Mesendoderm (in vitro differentiated cells): ENCODE data around the gene AGBL4.

Experiments
- DNase-seq: peaks from one replicate; pipeline ENCODE4 v3.0.0; 2013
- H2AK5ac ChIP-seq: 2 replicates; pipeline ENCODE4 v1.6.1; 2013; ENCODE audit warnings: low read length, inconsistent platforms
- H2BK120ac ChIP-seq: 2 replicates; pipeline ENCODE4 v1.6.1; 2013; ENCODE audit warnings: low read depth, mild to moderate bottlenecking, low read length, moderate library complexity, mixed read lengths
- H2BK15ac ChIP-seq: replicated peaks from 2 replicates; pipeline ENCODE4 v1.6.1; 2013; ENCODE audit warnings: low read depth, mild to moderate bottlenecking, moderate library complexity
- H2BK5ac ChIP-seq: 2 replicates; pipeline ENCODE4 v1.6.1; 2013; ENCODE audit warnings: low read length, inconsistent platforms
- H3K18ac ChIP-seq: 2 replicates; pipeline ENCODE4 v1.6.1; 2013; ENCODE audit warnings: mild to moderate bottlenecking, low read length, mixed read lengths
- H3K23ac ChIP-seq: one replicate; pipeline ENCODE4 v1.6.1; 2013; ENCODE audit warnings: low read length
- H3K27ac ChIP-seq: 2 replicates; pipeline ENCODE4 v1.5.1; 2013; ENCODE audit warnings: low read depth, mild to moderate bottlenecking, inconsistent platforms, low read length, moderate library complexity
- H3K27me3 ChIP-seq: 2 replicates; pipeline ENCODE4 v1.6.1; 2013; ENCODE audit warnings: low read length, control low read depth, mild to moderate bottlenecking, inconsistent platforms; ENCODE audit not compliant: insufficient read depth, poor library complexity
- H3K36me3 ChIP-seq: 2 replicates; pipeline ENCODE4 v1.6.1; 2013; ENCODE audit warnings: low read length, inconsistent platforms; ENCODE audit not compliant: control insufficient read depth, insufficient read depth
- H3K4ac ChIP-seq: one replicate; pipeline ENCODE4 v1.6.1; 2013; ENCODE audit warnings: low read depth, mild to moderate bottlenecking, low read length, moderate library complexity
- H3K4me1 ChIP-seq: 2 replicates; pipeline ENCODE4 v1.6.1; 2013; ENCODE audit warnings: low read depth, low read length, inconsistent platforms; ENCODE audit not compliant: control insufficient read depth
- H3K4me2 ChIP-seq: 2 replicates; pipeline ENCODE4 v1.6.1; 2013; ENCODE audit warnings: low read length
- H3K4me3 ChIP-seq: 2 replicates; pipeline ENCODE4 v1.5.1; 2013; ENCODE audit warnings: mild to moderate bottlenecking, low read length
- H3K56ac ChIP-seq: one replicate; pipeline ENCODE4 v1.6.1; 2013; ENCODE audit warnings: low read length
- H3K79me1 ChIP-seq: 2 replicates; pipeline ENCODE4 v1.6.1; 2013; ENCODE audit warnings: low read length, inconsistent platforms
- H3K79me2 ChIP-seq: 2 replicates; pipeline ENCODE4 v1.6.1; 2013; ENCODE audit warnings: mild to moderate bottlenecking, low read length; ENCODE audit not compliant: control insufficient read depth, insufficient read depth
- H3K9ac ChIP-seq: 2 replicates; pipeline ENCODE4 v1.6.1; 2013; ENCODE audit warnings: low read length, inconsistent platforms
- H4K5ac ChIP-seq: one replicate; pipeline ENCODE4 v1.6.1; 2013; ENCODE audit warnings: low read length
- H4K8ac ChIP-seq: one replicate; pipeline ENCODE4 v1.6.1; 2013; ENCODE audit warnings: low read depth, mild to moderate bottlenecking, control low read depth, low read length, moderate library complexity
- WGBS: extraction: QIAGEN DNeasy Blood & Tissue Kit; methylation state at CpG from one replicate; pipeline ENCODE4 v1.1.7; 2013; ENCODE audit warnings: low lambda C conversion rate, missing lambda C conversion rate; ENCODE audit not compliant: insufficient coverage; ENCODE audit errors: extremely low coverage; 5-methylcytosine and 5-hydroxymethylcytosine counted together

The AGBL4 gene

DNA sequence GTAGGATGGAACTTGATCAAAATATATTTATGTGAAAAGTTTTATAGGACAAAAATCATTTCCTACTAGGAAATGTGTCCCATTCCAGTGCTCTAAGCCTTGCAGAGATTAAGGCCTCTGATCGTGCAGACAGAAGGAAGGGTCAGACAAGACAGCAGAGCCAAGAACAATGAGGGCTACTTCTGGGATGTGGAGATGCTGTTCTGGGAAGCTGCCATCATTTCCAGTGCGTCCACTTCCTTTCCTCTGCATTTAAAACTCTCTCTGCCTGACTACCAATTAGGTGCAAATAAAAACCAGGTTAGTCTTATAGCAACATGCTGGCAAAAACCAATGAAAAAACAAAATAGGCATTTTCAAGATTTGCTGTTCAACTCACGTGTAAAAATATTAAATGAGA, 1283.1 kb downstream of the AGBL4 start:
- Histone ChIP-seq H3K9ac (no peak overlapping the region), H3K27ac (no peak overlapping the region), H3K4me2 (no peak overlapping the region), H4K5ac (no peak overlapping the region), H3K79me2 (no peaks in the 10 kb centered on the region), H3K4me3 (no peak overlapping the region), H3K4ac (no peak overlapping the region), H3K23ac (no peak overlapping the region), H4K8ac (no peak overlapping the region), H3K27me3 (no peaks in the 10 kb centered on the region), H3K79me1 (no peaks in the 10 kb centered on the region), H3K18ac (no peak overlapping the region), H3K4me1 (no peaks in the 10 kb centered on the region), H3K36me3 (no peaks in the 10 kb centered on the region), H2BK15ac (no peak overlapping the region), H2AK5ac (no peak overlapping the region), H2BK120ac (no peak overlapping the region), H2BK5ac (no peak overlapping the region), H3K56ac (no peak overlapping the region)
- no peak for DNase-seq
- WGBS, result no CpG with 5 or more reads among the region's 3 CpGs

DNA sequence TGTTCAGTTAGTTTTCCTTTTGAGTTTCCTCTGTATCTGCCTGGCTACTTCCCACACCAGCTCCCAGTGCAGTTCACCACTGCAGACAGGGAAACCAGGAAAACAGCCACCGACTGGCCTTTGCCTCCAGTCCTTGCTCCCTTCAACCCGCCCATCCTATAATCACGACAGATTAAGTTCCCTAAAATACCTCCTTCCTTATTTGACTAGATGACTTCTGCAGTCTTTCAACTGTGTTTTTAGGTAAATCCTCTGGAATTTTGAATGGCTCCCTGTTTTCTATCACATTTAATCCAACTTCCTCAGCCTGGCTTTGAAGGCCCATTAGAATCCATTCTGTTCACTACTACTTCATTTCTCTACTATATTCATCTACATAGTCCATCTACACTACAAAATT, 1284.7 kb downstream of the AGBL4 start:
- H3K79me2 ChIP-seq, result no peaks in the 10 kb centered on the region
- no peak overlapping the region for H3K27ac ChIP-seq
- H3K4me3 ChIP-seq, result no peak overlapping the region
- no CpG with 5 or more reads among the region's 3 CpGs for WGBS
- H3K79me1 ChIP-seq, result no peaks in the 10 kb centered on the region
- no peak overlapping the region for H2AK5ac ChIP-seq
- no peak overlapping the region for H3K18ac ChIP-seq
- no peak overlapping the region for H3K9ac ChIP-seq
- H3K27me3 ChIP-seq, result no peaks in the 10 kb centered on the region
- H3K56ac ChIP-seq, result no peak overlapping the region
- H3K23ac ChIP-seq, result no peak overlapping the region
- no peak overlapping the region for H2BK120ac ChIP-seq
- H3K36me3 ChIP-seq, result no peaks in the 10 kb centered on the region
- H3K4me2 ChIP-seq, result no peak overlapping the region
- no peak for DNase-seq
- no peak overlapping the region for H2BK5ac ChIP-seq
- no peak overlapping the region for H3K4ac ChIP-seq
- no peak overlapping the region for H4K5ac ChIP-seq
- H4K8ac ChIP-seq, result no peak overlapping the region
- no peak overlapping the region for H2BK15ac ChIP-seq
- H3K4me1 ChIP-seq, result no peaks in the 10 kb centered on the region

DNA sequence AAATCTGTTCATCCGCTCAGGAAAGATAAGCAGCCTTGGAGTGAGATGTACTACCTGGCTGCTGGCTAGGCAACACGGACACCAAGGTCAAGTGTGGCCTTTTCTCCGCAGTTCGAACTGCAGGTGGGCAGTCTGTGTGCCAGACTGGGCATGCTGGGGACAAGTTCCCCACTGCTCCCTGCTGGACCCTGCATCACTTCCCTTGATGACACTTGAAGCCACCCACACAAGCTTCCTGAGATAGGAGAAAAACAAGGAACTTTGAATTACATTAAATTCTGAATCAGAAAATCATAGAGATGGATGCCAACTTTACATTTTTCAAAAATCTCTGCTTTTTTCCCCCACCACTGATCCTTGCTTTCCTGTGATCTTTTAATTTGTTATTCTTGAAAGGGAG, 1285.4 kb downstream of the AGBL4 start:
- H2AK5ac ChIP-seq, result no peak overlapping the region

DNA sequence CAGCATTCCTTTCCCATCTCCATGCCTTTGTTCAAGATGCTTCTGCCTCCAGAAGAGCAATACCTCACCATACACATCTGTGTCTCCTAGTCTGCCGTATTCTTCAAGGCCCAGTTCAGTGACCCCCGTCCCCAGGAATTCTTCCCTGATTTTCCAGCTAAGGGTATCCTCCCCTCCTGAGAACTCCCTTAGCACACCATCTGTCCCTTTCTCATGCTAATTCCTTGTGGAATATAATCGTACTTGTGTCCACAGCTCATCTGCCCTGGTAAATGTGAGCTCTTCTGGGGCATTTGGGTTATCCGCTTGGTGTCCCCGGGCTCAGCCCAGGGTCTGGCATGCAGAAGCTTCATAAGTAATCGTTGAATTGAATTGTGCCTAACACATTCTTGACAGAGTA, 1288.0 kb downstream of the AGBL4 start:
- H3K23ac ChIP-seq, result no peak overlapping the region
- no peak overlapping the region for H3K4me3 ChIP-seq
- no peaks in the 10 kb centered on the region for H3K79me2 ChIP-seq
- no peak overlapping the region for H4K8ac ChIP-seq
- H2BK5ac ChIP-seq, result no peak overlapping the region
- H3K79me1 ChIP-seq, result no peaks in the 10 kb centered on the region
- no peaks in the 10 kb centered on the region for H3K4me1 ChIP-seq
- H3K18ac ChIP-seq, result no peak overlapping the region
- H2BK120ac ChIP-seq, result no peak overlapping the region
- no CpG with 5 or more reads among the region's 6 CpGs for WGBS
- H2BK15ac ChIP-seq, result no peak overlapping the region
- DNase-seq, result no peak
- H3K36me3 ChIP-seq, result no peaks in the 10 kb centered on the region
- no peak overlapping the region for H2AK5ac ChIP-seq
- no peak overlapping the region for H3K56ac ChIP-seq
- H3K4ac ChIP-seq, result no peak overlapping the region
- H3K4me2 ChIP-seq, result no peak overlapping the region
- H3K27ac ChIP-seq, result no peak overlapping the region
- H3K27me3 ChIP-seq, result no peaks in the 10 kb centered on the region
- H3K9ac ChIP-seq, result no peak overlapping the region
- H4K5ac ChIP-seq, result no peak overlapping the region

More for the DNA sequence above, 1285.4 kb downstream of the AGBL4 start:
- Histone ChIP-seq H3K18ac (no peak overlapping the region), H3K4ac (no peak overlapping the region), H3K27me3 (no peaks in the 10 kb centered on the region), H4K5ac (no peak overlapping the region), H2BK120ac (no peak overlapping the region), H3K4me2 (no peak overlapping the region), H2BK15ac (no peak overlapping the region), H3K4me1 (no peaks in the 10 kb centered on the region), H3K9ac (no peak overlapping the region), H3K23ac (no peak overlapping the region), H3K79me1 (no peaks in the 10 kb centered on the region), H3K36me3 (no peaks in the 10 kb centered on the region), H2BK5ac (no peak overlapping the region), H3K4me3 (no peak overlapping the region), H3K27ac (no peak overlapping the region), H3K56ac (no peak overlapping the region), H3K79me2 (no peaks in the 10 kb centered on the region), H4K8ac (no peak overlapping the region)
- no CpG with 5 or more reads among the region's 4 CpGs for WGBS
- no peak for DNase-seq

DNA sequence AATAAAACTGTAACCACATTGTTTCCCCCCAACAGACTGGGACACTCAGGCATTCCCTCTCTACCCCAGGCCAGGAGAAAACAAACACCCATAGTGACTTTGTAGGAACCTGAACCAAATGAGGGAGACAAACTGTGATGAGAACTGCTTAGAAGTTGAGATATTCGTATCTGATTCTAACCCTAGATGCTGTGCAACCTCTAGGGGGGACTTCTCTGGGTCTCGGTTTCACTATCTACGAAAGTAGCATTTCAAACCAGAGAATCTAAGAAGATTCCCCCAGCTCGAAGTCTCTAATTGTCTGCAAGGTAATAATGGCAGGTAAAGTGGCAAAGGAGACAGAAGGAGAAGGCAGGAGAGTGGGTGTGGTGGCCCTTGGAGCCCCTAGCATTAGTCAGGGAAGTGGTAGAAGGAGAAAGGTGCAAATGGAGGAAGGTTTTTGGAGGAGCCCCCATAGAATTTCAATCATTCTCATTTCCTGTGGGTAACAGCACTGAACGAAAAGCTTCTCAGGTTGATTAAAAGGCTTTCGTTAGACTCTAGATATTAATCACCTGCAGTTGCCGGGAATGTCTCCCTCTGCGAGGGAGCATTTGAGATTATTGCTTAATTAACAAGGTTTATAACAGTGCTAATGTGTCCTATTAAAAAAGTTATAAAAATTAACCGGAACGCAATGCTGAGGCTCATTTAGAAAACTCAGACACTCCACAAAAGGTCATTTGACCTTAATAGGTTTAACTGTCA, 1293.4 kb downstream of the AGBL4 start:
- H3K79me1 ChIP-seq, result no peaks in the 10 kb centered on the region
- no peak overlapping the region for H2BK5ac ChIP-seq
- no peaks in the 10 kb centered on the region for H3K4me1 ChIP-seq
- H3K18ac ChIP-seq, result no peak overlapping the region
- no peak overlapping the region for H4K5ac ChIP-seq
- H2AK5ac ChIP-seq, result no peak overlapping the region
- no peaks in the 10 kb centered on the region for H3K27me3 ChIP-seq
- no peak overlapping the region for H3K56ac ChIP-seq
- no peak overlapping the region for H3K9ac ChIP-seq
- H3K79me2 ChIP-seq, result no peaks in the 10 kb centered on the region
- no peak overlapping the region for H3K4me2 ChIP-seq
- no peak overlapping the region for H3K4me3 ChIP-seq
- H3K23ac ChIP-seq, result no peak overlapping the region
- no peak overlapping the region for H3K4ac ChIP-seq
- no peak overlapping the region for H4K8ac ChIP-seq
- WGBS, result no CpG with 5 or more reads among the region's 10 CpGs
- no peak overlapping the region for H2BK120ac ChIP-seq
- H2BK15ac ChIP-seq, result no peak overlapping the region
- no peak overlapping the region for H3K27ac ChIP-seq
- H3K36me3 ChIP-seq, result no peaks in the 10 kb centered on the region
- DNase-seq, result no peak

DNA sequence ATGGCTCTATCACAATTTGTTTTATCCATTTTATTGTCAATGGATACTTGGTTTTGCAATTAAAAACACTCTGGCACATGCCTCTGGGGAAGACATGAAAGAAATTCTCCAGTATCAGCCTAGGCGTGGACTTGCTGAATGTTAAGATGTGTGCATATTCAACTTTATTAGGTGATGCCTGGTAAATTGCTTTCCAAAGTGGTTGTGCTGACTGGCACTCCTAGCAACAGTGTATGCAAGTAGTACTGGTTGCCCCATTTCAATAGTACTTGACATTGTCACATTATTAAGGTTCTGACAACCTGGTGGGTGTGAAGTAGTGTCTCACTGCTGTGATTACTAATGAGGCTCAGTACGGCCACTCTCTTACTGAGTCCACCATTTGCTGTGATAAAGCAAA, 1295.2 kb downstream of the AGBL4 start:
- WGBS, result no CpG with 5 or more reads among the region's 2 CpGs
- H3K27ac ChIP-seq, result no peak overlapping the region
- H3K9ac ChIP-seq, result no peak overlapping the region
- no peak overlapping the region for H3K18ac ChIP-seq
- no peak overlapping the region for H2BK15ac ChIP-seq
- no peak for DNase-seq
- H3K79me1 ChIP-seq, result no peaks in the 10 kb centered on the region
- no peaks in the 10 kb centered on the region for H3K36me3 ChIP-seq
- no peak overlapping the region for H2BK5ac ChIP-seq
- no peak overlapping the region for H3K4ac ChIP-seq
- H3K79me2 ChIP-seq, result no peaks in the 10 kb centered on the region
- H3K27me3 ChIP-seq, result no peaks in the 10 kb centered on the region
- H4K8ac ChIP-seq, result no peak overlapping the region
- H3K56ac ChIP-seq, result no peak overlapping the region
- no peak overlapping the region for H3K23ac ChIP-seq
- no peak overlapping the region for H4K5ac ChIP-seq
- H3K4me2 ChIP-seq, result no peak overlapping the region
- H3K4me3 ChIP-seq, result no peak overlapping the region
- no peaks in the 10 kb centered on the region for H3K4me1 ChIP-seq
- H2BK120ac ChIP-seq, result no peak overlapping the region
- no peak overlapping the region for H2AK5ac ChIP-seq
